Putamen (tissue), 1 donor: ENCODE data around the gene TJP3.

Experiments used
- DNase-seq: peaks from one replicate; pipeline ENCODE4 v3.0.0-alpha.2; 2016; ENCODE audit warnings: low spot score

Gene TJP3

DNA sequence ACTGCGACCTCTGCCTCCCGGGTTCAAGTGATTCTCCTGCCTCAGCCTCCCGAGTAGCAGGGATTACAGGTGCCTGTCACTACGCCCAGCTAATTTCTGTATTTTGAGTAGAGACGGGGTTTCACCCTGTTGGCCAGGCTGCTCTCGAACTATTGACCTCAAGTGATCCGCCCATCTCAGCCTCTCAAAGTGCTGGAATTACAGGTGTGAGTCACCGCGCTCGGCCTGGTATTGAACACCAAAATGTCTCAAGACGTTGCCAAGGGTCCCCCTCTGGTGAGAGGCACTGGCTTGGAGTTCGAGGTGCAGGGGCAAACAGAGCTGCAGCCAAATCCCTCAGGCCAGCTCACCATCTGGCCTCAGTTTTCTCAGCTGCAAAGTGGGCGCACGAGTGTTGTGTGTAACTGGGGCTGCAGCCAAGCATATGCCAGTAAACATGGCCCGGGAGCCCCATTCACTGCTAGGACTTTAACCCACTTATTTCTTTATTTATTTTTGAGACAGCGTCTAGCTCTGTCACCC lies 8.0 kb downstream of the TJP3 start:
- DNase-seq, result no peak

DNA sequence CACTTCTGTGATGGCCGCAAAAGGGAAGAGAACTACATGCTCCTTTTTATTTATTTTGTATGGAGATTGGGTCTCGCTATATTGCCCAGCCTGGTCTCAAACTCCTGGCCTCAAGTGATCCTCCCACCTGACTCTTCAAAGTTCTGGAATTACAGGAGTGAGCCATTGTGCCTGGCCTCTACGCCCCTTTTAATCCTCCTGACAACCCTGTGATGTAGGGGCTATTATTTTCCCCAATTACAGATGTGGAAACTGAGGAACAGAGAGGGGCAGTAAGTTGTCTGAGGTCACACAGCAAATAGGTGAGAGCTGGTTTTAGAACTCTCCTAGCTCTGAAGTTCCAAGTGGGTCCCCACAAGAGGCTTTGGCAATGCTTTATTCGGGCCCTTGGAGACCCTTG lies 11.7 kb downstream of the TJP3 start:
- no peak for DNase-seq

DNA sequence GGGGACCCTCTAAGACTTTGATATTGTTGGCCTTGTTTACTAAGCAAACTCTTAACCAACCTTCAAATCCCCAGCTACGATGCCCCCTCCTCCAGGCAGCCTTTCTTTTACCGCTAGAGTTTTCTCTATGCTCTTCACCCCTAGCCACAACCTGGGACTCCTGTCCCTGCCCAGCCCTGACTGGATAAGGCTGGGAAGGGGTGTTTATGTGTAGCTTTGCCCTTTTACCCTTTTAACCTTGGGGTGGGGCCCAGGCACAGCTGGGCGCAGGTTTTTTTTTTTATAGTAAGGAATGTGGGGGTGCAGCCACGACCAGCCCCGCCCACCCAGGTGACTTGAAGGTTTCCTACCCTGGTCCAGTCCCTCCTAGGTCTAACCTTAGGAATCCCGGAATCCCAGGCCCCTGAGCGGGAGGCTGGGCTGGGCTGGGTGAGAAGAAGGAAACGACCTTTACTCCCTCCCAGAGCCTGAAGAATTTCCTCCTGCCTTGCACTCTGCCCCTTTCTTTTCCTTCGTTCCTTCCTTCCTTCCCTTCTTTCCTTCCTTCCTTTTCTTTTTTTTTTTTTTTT lies 12.2 kb downstream of the TJP3 start:
- no peak for DNase-seq

DNA sequence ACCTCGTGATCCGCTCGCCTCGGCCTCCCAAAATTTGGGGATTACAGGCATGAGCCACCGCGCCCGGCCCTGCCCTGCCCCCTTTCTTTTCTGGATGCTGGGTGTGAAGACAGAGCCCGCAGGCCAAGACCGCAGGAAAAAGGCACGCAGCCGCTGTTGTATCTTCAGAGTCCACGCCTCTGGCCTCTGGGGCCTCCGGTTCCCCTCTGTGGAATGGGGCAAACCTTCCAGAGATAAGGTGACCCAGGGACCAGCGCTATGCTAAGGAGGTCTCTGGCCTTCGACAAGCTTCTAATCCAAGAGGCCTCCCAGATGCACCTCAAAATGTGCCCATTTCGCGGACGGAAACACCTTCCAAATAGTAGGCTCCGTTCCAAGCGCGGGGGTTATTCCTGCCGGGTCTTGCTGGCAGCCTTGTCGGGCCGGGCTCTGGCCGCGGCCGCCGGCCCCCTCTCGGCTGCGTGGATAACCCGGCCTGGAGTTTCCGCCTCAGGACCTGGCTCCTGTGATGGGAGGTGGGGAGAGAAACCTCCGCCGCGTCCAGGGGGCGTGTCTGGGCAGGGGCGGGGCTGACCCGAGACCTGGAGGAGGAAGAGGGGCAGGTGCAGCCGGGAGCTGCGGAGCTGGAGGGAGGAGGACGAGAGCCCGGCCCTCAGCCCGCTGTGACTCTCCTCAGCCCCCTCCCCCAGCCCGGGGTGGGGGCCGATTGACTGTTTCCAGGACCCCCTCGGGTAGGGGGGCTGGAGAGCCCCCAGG lies 13.1 kb downstream of the TJP3 start:
- DNase-seq, result no peak

DNA sequence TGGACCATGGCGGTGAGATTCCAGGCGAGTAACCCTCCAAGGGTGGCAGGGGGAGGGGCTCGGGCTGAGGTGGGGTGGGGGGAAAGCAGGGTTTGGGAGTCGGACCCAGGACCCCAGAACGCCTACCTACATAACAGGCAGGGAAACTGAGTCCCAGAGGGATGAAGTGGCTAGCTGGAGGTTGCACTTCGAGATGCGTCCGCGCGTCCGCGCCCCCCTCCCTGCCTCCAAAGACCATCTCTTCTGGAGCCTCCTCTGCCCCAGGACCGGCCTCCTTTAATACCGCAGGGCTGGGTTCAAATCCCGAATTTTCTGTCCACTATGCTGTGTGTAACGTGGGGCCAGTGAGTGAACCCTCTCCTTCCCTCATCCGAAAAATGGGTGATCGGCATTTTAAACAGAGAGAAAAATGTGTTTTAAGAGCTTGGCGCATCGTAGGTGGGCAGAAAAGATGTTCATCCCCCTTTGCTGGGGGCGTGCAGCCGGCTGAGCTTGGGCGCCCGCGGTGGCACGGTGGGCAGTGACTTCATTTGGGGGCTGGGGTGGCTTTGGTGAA lies 13.8 kb downstream of the TJP3 start:
- no peak for DNase-seq

DNA sequence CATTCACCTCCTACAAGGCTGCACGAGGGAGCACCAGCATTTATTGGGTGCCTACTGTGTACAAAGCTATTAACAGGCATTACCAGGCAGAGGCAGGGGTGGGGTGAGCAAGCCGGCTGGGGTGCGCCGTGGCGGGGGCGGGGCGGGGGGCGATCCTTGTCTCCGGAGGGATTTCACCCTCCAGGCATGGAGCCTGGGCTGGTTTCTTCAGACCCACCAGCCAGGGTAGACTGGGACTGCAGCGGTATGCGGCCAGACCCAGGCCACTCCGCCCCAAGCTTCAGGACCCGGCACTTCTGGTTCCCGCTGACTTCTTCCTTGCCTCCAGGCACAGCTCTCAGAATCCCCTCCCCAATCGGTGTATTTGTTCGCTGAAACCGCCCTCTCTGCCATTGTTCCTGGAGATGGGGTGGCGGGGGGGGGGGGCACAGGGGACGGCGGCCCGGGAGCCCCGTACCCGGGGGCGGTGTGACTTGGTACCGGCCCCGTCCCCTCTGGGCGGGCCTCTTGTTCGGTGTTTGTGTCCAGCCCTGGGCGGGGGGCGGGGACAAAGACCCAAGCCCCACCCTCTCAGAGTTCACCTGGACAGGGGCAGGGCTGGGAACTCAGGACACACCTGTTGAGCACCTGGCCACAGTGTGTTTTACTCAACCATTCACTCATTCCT lies 14.4 kb downstream of the TJP3 start:
- DNase-seq, result no peak

DNA sequence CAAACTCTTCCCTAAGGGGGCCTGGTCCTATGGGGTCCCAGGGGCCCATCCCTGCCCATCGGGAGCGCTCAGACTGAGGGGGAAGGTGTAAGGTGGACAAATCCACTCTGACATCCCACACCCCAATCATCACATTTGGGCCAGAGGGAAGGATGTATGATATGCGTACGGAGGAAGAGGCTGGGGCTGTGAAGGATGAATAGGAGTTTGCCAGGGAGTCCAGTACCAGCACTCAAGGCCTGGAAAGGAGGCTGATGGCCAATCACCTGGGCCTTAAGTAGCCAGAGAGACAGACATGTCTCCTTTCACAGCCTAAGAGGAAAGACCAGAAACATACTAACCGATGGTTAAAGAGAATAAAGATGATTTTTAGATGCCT lies 14.9 kb downstream of the TJP3 start:
- DNase-seq, result no peak

DNA sequence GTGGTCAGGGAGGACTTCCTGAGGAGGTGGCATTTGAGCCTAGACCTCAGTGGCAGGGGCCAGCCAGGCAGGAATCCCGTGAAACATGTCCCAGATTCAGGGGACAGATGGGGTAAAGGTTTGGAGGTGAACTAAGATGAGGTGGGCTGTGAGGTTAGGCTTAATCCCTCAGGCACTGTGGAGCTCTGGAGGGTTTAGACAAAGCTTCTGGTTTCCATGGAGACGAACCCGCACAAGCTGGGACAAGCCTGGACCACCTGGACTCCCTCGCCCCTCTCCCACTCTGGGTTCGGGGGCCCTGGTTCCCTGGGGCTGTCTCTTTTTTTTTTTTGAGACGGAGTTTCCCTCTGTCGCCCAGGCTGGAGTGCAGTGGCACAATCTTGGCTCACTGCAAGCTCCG lies 15.7 kb downstream of the TJP3 start:
- DNase-seq, result no peak

DNA sequence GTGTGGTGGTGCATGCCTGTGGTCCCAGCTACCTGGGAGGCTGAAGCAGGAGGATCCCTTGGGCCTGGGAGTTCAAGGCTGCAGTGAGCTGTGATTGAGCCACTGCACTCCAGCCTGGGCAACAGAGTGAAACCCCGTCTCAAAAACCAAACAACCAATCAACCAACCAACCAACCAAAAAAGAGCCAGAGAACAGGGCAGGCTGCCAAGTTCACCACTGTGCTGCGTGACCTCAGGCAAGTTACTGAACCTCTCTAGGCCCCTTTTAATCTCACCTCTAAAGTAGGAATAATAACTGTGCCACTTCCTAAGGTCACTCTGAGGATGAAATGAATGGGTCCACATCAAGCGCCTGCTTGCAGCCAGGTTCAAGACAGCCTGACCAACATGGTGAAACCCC lies 16.9 kb downstream of the TJP3 start:
- no peak for DNase-seq

DNA sequence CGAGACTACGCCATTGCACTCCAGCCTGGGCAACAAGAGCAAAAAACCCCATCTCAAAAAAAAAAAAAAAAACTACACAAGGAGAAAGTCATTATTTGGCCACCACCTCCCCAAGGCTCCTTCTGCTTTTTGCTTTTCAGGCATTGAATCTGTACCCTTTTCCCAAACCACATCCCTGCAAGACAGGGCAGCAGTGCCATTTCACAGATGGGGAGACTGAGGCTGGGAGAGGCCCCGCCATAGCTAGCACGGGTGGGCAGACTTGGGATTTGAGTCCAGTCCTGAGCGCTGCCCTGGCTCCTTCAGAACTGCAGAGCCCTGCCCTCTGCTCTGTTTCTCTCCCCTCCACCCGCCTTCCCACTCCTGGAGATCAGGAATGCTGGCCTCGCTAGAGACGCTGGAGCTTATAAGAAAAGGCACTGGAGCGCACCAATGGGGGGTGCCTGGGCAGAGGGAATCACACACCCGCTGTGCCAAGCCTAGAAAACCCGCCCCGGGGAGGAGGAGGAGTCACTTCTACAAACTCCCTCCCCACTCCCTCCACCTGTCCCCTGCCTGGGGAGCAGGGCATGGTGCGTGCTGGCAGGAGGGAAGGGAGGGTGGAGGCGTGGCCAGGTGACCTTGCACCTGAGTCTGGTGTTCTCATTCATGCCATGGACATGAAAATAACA lies 17.6 kb downstream of the TJP3 start:
- DNase-seq, result no peak

DNA sequence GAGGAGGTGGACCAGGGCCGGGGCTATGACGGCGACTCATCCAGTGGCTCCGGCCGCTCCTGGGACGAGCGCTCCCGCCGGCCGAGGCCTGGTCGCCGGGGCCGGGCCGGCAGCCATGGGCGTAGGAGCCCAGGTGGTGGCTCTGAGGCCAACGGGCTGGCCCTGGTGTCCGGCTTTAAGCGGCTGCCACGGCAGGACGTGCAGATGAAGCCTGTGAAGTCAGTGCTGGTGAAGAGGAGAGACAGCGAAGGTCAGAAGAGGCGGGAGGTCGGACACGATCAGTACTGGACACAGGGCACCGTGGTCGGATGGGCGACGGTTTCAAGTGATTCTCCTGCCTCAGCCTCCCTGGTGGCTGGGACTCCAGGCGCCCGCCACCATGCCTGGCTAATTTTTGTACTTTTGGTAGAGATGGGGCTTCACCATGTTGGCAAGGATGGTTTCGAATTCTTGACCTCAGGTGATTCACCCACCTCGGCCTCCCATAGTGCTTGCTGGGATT lies 22.3 kb downstream of the TJP3 start:
- DNase-seq, result no peak

DNA sequence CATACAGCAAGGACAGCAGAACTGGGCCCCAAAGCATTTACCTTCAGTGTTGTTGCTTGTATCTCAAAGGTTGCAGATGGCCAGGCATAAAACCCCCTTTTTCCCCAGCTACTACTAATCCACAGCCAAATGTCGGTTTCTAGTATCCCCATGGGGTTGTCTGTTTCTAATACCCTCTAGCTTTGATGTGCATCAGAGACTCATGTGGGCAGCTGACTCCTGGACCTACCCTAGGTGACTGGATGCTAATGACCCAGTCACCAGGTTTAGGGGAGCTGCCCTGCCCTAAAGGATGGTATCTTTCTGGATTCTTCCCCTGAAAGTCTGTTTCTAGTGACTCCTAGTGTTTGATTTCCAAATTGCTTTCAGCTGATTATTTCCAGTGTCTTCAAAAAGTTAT lies 23.9 kb downstream of the TJP3 start:
- DNase-seq, result no peak

DNA sequence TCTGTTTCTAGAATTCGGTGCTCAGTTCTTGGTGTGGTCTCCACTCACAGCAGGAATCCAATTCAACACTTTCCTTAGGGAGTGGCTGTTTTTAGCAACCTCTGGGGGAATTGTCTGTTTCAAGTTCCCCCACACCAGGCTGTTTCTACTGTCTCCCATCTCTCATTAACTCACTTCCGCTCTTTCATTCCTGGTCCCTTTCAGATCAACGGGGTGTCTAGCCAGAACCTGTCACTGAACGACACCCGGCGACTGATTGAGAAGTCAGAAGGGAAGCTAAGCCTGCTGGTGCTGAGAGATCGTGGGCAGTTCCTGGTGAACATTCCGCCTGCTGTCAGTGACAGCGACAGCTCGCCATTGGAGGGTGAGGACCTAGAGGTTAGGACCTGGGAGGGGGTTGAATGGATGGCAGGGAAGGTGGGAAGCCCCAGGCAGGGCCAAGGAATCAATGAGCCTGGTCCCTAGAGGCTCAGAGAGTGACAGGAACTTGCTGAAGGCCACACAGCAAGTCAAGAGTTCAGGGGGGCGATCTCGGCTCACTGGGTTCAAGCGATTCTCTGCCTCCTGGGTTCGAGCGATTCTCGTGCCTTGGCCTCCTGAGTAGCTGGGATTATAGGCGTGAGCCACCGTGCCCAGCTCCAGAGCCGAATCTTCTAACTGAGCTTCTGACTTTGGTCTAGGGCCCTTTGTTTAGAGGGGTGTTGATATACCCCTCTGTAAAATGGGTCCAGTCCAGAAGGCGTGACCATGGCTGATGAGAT lies 25.5 kb downstream of the TJP3 start:
- no peak for DNase-seq

DNA sequence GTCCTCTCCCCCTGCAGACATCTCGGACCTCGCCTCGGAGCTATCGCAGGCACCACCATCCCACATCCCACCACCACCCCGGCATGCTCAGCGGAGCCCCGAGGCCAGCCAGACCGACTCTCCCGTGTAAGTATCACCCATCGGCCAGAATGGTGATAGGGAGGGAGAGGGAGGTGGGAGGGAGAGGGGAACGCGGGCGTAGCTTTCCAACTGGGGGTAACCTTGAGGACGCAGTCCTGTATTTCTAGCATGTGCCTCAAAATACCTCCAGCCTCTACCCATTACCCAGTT lies 26.1 kb downstream of the TJP3 start:
- no peak for DNase-seq

DNA sequence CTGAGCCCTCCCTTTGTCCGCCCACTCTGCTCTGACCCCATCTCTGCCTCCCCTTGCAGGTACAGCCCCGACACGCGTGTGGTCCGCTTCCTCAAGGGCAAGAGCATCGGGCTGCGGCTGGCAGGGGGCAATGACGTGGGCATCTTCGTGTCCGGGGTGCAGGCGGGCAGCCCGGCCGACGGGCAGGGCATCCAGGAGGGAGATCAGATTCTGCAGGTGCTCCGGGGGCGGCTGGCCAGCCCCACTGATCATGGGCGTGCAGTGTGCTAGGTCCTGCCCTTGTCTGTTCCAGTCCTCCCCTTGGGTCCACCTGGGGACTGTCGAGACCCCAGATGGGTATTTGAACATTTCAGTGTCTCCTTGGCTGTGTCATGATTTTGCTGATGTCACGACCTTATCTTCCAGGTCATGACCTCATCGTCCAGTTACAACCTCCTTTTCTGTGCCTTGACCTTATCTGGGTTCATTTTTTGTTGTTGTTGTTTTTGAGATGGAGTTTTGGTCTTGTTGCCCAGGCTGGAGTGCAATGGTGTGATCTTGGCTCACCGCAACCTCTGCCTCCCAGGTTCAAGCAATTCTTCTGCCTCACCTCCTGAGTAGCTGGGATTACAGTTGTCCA lies 28.0 kb downstream of the TJP3 start:
- DNase-seq, result no peak

DNA sequence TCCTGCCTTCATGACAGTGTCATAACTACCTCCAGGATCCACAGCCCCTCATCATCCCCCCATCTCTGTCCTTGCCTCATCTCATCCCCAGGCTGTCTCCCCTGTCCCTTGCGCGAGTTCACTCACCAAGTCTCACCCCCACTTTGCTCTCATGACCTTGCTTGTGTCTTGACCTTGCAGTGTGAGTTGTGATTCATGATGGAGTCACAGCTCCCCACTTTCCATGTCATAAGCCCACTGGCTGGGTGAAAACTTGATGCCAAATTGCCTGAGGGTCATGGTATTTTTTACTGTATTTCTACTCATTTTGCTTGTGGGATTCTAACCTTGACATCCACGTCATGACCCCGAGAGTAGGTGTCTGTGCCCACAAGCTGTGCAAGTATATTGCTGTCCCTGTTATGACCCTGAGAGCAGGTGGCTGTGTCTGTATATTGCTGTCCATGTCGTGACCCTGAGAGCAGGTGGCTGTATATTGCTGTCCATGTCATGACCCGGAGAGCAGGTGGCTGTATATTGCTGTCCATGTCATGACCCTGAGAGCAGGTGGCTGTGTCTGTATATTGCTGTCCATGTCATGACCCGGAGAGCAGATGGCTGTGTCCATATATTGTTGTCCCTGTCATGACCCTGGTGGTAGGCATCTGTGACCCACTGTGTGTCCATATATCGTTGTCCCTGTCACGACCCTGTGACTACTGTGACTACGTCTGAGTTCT lies 29.5 kb downstream of the TJP3 start:
- DNase-seq, result no peak

DNA sequence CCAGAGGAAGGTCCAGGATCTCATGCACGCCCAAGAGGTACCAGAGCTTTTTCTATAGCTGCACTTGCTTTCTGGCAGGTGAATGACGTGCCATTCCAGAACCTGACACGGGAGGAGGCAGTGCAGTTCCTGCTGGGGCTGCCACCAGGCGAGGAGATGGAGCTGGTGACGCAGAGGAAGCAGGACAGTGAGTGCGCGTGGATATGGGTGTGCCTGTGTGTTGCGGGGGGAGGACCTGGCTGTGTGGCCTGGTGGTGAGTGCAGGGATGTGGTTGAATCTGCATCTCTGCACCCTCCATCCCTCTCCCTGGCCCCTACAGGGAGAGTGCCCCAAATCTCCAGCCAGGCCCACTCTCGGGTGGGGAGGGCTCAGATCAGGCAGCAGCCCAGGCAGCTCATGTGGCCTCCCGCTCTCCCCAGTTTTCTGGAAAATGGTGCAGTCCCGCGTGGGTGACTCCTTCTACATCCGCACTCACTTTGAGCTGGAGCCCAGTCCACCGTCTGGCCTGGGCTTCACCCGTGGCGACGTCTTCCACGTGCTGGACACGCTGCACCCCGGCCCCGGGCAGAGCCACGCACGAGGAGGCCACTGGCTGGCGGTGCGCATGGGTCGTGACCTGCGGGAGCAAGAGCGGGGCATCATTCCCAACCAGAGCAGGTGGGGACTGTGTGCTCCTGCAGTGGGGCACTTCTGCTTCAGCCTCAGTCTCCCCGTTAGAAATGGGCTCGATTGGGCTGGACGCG lies 30.5 kb downstream of the TJP3 start:
- no peak for DNase-seq

DNA sequence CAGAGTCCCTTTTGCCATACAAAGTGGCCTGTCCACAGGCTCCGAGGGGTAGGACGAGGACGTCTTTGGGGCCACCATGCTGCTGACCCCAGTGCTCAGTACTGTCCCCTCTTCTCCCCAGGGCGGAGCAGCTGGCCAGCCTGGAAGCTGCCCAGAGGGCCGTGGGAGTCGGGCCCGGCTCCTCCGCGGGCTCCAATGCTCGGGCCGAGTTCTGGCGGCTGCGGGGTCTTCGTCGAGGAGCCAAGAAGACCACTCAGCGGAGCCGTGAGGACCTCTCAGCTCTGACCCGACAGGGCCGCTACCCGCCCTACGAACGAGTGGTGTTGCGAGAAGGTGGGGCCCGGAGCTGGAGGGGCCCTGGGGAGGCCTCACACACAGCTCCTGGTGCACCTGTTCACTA lies 32.2 kb downstream of the TJP3 start:
- no peak for DNase-seq

DNA sequence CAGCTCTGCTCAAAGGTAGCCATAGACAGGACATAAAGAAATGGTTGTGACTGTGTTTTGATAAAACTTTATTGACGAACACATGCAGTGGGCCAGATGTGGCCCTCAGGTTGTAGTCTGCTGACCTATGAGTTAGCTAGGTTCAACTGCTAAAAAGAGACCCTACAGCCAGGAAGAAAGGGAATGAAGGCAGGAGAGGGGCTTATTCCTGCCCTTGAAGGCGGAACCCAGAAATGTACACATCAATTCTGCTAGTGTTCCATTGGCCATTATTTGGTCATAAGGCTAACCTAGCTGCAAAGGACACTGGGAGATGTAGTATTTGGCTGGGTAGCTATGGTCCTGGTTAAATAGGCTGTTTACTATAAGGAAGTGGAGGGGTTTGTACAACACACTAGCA lies 35.3 kb downstream of the TJP3 start:
- DNase-seq, result no peak
